HL-60 (cell line): ENCODE measurements around the gene NPC1.
A peak's percentile ranks its signal among the peaks of the same experiment; 100 is the strongest.

ENCODE experiments used
- DNase-seq, 2 experiments: peaks; one replicate each; pipeline ENCODE4 v3.0.0-alpha.2; 2010 to 2020; ENCODE audit warnings: low read depth in 1 of 2, low spot score in 1 of 2
- H3K27ac ChIP-seq: fragments of 250-450 bp; sonication (Bioruptor Pico); replicated peaks from 2 replicates; pipeline ENCODE4 v1.5.1; 2020; ENCODE audit warnings: mild to moderate bottlenecking, moderate library complexity
- H3K27me3 ChIP-seq: fragments of 250-450 bp; sonication (Bioruptor Pico); 2 replicates; pipeline ENCODE4 v1.5.1; 2021; ENCODE audit warnings: mild to moderate bottlenecking, moderate library complexity; ENCODE audit not compliant: insufficient read depth, poor library complexity, severe bottlenecking
- H3K4me3 ChIP-seq: replicated peaks from 2 replicates; pipeline ENCODE4 v1.5.1; 2011; ENCODE audit warnings: mild to moderate bottlenecking, control low read depth, low read length; ENCODE audit not compliant: insufficient read depth
- GABPA ChIP-seq: IDR thresholded peaks from 2 replicates; pipeline ENCODE4 v1.6.1; 2012; ENCODE audit warnings: low read depth
- POLR2AphosphoS5 ChIP-seq: IDR thresholded peaks from 2 replicates; pipeline ENCODE4 v1.6.1; 2012; ENCODE audit warnings: low read depth
- SPI1 ChIP-seq: IDR thresholded peaks from 2 replicates; pipeline ENCODE4 v1.6.1; 2012; ENCODE audit warnings: low read depth, mild to moderate bottlenecking, borderline replicate concordance
- TF ChIP-seq, protein P1 (sequence below): IDR thresholded peaks from 2 replicates; pipeline ENCODE4 v1.6.1; 2012; ENCODE audit warnings: low read depth; ENCODE audit not compliant: insufficient replicate concordance
- TF ChIP-seq, protein P2 (sequence below): IDR thresholded peaks from one replicate; pipeline ENCODE4 v1.5.1; 2011; ENCODE audit warnings: low read length, control low read depth, inconsistent platforms; ENCODE audit not compliant: insufficient read depth

NPC1 gene

DNA sequence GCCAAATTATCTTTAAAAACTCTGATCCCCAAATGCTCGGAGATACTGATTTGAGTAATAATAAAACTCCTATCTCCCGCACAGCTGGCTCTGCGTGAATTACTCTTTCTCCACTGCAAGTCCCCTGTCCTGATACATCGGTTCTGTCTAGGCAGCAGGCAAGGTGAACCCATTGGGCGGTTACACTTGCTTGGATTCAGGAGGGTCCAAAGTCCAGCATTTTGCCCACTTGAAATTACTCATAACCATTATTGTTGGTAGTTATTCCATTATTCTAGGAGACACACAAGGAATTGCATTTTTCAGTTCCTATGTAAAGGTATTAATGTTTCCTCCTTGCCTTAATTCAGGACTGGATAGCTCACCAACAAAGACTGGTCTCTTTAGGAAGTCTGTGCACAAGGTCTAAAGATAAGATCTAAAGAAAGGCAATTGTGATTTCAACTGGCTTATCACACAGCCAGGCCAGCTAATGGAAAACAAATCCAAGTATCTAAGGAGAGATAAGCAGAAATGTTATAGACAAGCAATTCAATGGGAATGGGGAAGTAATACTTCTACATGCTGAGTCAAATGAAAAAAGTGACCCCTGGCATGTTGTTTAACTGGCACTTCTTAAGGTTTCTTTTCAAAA is 23.2 kb upstream of the NPC1 start:
- Histone ChIP-seq H3K27ac (no peak overlapping the region), H3K4me3 (no peak overlapping the region), H3K27me3 (no peaks in the 10 kb centered on the region)
- no peak for TF ChIP-seq POLR2AphosphoS5
- TF ChIP-seq, protein P1, sequence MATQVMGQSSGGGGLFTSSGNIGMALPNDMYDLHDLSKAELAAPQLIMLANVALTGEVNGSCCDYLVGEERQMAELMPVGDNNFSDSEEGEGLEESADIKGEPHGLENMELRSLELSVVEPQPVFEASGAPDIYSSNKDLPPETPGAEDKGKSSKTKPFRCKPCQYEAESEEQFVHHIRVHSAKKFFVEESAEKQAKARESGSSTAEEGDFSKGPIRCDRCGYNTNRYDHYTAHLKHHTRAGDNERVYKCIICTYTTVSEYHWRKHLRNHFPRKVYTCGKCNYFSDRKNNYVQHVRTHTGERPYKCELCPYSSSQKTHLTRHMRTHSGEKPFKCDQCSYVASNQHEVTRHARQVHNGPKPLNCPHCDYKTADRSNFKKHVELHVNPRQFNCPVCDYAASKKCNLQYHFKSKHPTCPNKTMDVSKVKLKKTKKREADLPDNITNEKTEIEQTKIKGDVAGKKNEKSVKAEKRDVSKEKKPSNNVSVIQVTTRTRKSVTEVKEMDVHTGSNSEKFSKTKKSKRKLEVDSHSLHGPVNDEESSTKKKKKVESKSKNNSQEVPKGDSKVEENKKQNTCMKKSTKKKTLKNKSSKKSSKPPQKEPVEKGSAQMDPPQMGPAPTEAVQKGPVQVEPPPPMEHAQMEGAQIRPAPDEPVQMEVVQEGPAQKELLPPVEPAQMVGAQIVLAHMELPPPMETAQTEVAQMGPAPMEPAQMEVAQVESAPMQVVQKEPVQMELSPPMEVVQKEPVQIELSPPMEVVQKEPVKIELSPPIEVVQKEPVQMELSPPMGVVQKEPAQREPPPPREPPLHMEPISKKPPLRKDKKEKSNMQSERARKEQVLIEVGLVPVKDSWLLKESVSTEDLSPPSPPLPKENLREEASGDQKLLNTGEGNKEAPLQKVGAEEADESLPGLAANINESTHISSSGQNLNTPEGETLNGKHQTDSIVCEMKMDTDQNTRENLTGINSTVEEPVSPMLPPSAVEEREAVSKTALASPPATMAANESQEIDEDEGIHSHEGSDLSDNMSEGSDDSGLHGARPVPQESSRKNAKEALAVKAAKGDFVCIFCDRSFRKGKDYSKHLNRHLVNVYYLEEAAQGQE = peak; percentile 78
- no peak for DNase-seq

DNA sequence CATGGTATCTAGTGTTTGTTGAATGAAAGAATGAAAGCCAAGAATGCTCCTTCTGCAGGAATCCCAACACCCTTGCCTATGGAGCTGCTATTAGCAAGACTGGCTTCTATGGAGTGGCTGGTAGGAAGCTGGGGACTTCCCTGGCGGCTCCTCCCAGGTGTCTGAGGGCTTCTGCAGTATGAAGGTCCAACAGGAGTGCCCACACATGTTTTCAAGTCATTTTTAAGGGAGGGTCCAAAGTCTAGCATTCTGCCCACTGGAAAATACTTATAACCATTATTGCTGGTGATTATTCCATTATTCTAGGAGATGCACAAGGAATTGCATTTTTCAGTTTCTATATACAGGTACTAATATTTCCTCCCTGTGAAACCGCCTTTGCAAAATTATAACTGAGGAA is 21.9 kb upstream of the NPC1 start:
- TF ChIP-seq, protein P1 = no peak
- TF ChIP-seq SPI1 (no peak), POLR2AphosphoS5 (no peak), GABPA (no peak)
- TF ChIP-seq, protein P2, sequence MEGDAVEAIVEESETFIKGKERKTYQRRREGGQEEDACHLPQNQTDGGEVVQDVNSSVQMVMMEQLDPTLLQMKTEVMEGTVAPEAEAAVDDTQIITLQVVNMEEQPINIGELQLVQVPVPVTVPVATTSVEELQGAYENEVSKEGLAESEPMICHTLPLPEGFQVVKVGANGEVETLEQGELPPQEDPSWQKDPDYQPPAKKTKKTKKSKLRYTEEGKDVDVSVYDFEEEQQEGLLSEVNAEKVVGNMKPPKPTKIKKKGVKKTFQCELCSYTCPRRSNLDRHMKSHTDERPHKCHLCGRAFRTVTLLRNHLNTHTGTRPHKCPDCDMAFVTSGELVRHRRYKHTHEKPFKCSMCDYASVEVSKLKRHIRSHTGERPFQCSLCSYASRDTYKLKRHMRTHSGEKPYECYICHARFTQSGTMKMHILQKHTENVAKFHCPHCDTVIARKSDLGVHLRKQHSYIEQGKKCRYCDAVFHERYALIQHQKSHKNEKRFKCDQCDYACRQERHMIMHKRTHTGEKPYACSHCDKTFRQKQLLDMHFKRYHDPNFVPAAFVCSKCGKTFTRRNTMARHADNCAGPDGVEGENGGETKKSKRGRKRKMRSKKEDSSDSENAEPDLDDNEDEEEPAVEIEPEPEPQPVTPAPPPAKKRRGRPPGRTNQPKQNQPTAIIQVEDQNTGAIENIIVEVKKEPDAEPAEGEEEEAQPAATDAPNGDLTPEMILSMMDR = no peak
- Histone ChIP-seq H3K4me3 (no peak overlapping the region), H3K27me3 (no peaks in the 10 kb centered on the region), H3K27ac (no peak overlapping the region)
- no peak for DNase-seq

GRCh38 chr18:23605941-23606340 is 19.6 kb upstream of the NPC1 start:
- no peak for DNase-seq
- TF ChIP-seq SPI1 = no peak
- TF ChIP-seq, protein P1 = no peak
- no peak for TF ChIP-seq POLR2AphosphoS5
- TF ChIP-seq, protein P2 = no peak
- no peak for TF ChIP-seq GABPA

DNA sequence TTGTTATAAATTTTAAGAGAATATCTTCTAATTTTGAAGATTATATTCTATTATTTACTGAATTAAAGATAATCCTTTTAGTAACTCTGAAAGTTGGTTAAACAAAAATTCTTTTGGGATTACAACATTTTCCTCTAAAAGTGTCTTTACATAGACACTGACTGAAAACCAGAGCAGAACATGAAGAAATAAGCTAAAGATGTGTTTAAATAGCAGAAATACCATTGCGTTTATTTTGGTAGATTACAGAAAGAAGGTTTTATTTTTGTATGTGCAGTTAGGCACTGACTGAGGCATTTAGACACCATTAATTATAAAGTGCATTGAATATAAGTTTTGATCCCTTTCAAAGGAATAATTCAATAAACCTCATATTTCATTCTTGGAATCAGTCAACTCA is 13.5 kb upstream of the NPC1 start:
- TF ChIP-seq, protein P2 = no peak
- TF ChIP-seq SPI1 = no peak
- no peak for TF ChIP-seq GABPA
- TF ChIP-seq, protein P1 = no peak
- no peak for TF ChIP-seq POLR2AphosphoS5
- Histone ChIP-seq H3K27ac (no peak overlapping the region), H3K4me3 (no peak overlapping the region), H3K27me3 (no peaks in the 10 kb centered on the region)
- no peak for DNase-seq

More at GRCh38 chr18:23605941-23606340, 19.6 kb upstream of the NPC1 start:
- H3K27ac ChIP-seq = no peak overlapping the region
- H3K4me3 ChIP-seq = no peak overlapping the region
- no peaks in the 10 kb centered on the region for H3K27me3 ChIP-seq
